Panc1 (cell line): ENCODE data around the gene PTPN1.

Experiments
- POLR2AphosphoS5 ChIP-seq: IDR thresholded peaks from 2 replicates; pipeline ENCODE4 v1.6.1; 2012; ENCODE audit warnings: mild to moderate bottlenecking, low read depth, low read length, moderate library complexity
- REST ChIP-seq, 2 experiments: IDR thresholded peaks; 2 replicates each; pipeline ENCODE4 v1.6.1; 2011 to 2012; ENCODE audit warnings: low read depth in 2 of 2, control low read depth in 1 of 2, low read length in 1 of 2, mild to moderate bottlenecking in 1 of 2, moderate library complexity in 1 of 2; ENCODE audit not compliant: insufficient read depth in 1 of 2
- SIN3A ChIP-seq: IDR thresholded peaks from 2 replicates; pipeline ENCODE4 v1.6.1; 2012; ENCODE audit warnings: low read depth, mild to moderate bottlenecking, low read length, moderate library complexity, borderline replicate concordance; ENCODE audit not compliant: insufficient read depth
- TCF7L2 ChIP-seq: IDR thresholded peaks from 2 replicates; pipeline ENCODE4 v1.6.1; 2011; ENCODE audit warnings: mild to moderate bottlenecking, low read depth, low read length, inconsistent platforms
- TF ChIP-seq, protein P1 (sequence below): fragments of 450-650 bp; IDR thresholded peaks from 2 replicates; pipeline ENCODE4 v1.5.1; 2017; ENCODE audit warnings: mild to moderate bottlenecking

- TF ChIP-seq, protein P1, sequence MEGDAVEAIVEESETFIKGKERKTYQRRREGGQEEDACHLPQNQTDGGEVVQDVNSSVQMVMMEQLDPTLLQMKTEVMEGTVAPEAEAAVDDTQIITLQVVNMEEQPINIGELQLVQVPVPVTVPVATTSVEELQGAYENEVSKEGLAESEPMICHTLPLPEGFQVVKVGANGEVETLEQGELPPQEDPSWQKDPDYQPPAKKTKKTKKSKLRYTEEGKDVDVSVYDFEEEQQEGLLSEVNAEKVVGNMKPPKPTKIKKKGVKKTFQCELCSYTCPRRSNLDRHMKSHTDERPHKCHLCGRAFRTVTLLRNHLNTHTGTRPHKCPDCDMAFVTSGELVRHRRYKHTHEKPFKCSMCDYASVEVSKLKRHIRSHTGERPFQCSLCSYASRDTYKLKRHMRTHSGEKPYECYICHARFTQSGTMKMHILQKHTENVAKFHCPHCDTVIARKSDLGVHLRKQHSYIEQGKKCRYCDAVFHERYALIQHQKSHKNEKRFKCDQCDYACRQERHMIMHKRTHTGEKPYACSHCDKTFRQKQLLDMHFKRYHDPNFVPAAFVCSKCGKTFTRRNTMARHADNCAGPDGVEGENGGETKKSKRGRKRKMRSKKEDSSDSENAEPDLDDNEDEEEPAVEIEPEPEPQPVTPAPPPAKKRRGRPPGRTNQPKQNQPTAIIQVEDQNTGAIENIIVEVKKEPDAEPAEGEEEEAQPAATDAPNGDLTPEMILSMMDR = no peak
- TF ChIP-seq POLR2AphosphoS5 = no peak
- TF ChIP-seq SIN3A = no peak
- no peak for TF ChIP-seq REST (IDR thresholded peaks at IDR 0.05; ENCODE audit: insufficient read depth in 1 of 2, low read depth in 2 of 2, low read length in 1 of 2)
- no peak for TF ChIP-seq TCF7L2
These were observed 4.6 kb downstream of the PTPN1 start for GRCh38 chr20:50514750-50515149.
